PC-3 (cell line): ENCODE results near the gene SLC9A6. TPM values are rescaled to one million over a fixed set of nuclear protein-coding genes. Genes with fewer than 3 reads are reported as not detected.

Experiments
- ATAC-seq: fragments of 200-7000 bp; cut with Tn5 transposase; 2 replicates; pipeline ENCODE4 v1.9.1; 2020; ENCODE audit warnings: mild to moderate bottlenecking, moderate library complexity
- BruUV-seq: library from RNA; stranded (reverse); fragments of 400-500 nt; replicated peaks from 2 replicates; lab custom pipeline; 2021; lab: Mats Ljungman, UMichigan
- CTCF ChIA-PET: fragments of 300-600 bp; sonication (Branson Sonifier 250); formaldehyde crosslinking; loops from one replicate; lab custom pipeline; 2022; ENCODE audit warnings: antibody characterized with exemption; lab: Charles Lee
- POLR2A ChIA-PET: fragments of 300-600 bp; sonication (Branson Sonifier 250); formaldehyde crosslinking; loops from one replicate; lab custom pipeline; 2022; ENCODE audit warnings: antibody characterized with exemption; ENCODE audit not compliant: unreplicated experiment; lab: Charles Lee
- DNase-seq: peaks from one replicate; pipeline ENCODE4 v3.0.0-alpha.2; 2015
- H2AFZ ChIP-seq: fragments of 300-600 bp; sonication (generic); 2 replicates; pipeline ENCODE4 v1.6.0; 2016; ENCODE audit warnings: antibody characterized with exemption, low read length
- H3F3A ChIP-seq: fragments of 300-600 bp; sonication (generic); one replicate; pipeline ENCODE4 v1.6.0; 2017; ENCODE audit warnings: antibody characterized with exemption, low read length, control low read depth, mild to moderate bottlenecking; ENCODE audit not compliant: unreplicated experiment
- H3K27ac ChIP-seq: fragments of 300-600 bp; sonication (generic); 2 replicates; pipeline ENCODE4 v1.5.1; 2016; ENCODE audit warnings: mild to moderate bottlenecking, low read length
- H3K27me3 ChIP-seq: fragments of 300-600 bp; sonication (generic); 2 replicates; pipeline ENCODE4 v1.6.1; 2016; ENCODE audit warnings: low read length, mixed read lengths
- H3K36me3 ChIP-seq: fragments of 300-600 bp; sonication (generic); 2 replicates; pipeline ENCODE4 v1.6.1; 2016; ENCODE audit warnings: low read depth, mixed run types, low read length, mixed read lengths
- H3K4me1 ChIP-seq: fragments of 300-600 bp; sonication (generic); 2 replicates; pipeline ENCODE4 v1.5.1; 2016; ENCODE audit warnings: low read length; ENCODE audit not compliant: insufficient read depth
- H3K4me2 ChIP-seq: fragments of 300-600 bp; sonication (generic); 2 replicates; pipeline ENCODE4 v1.6.0; 2016; ENCODE audit warnings: low read length
- H3K4me3 ChIP-seq: fragments of 300-600 bp; sonication (generic); 2 replicates; pipeline ENCODE4 v1.5.1; 2016; ENCODE audit warnings: mild to moderate bottlenecking, low read length, mixed read lengths
- H3K79me2 ChIP-seq: fragments of 300-600 bp; sonication (generic); 2 replicates; pipeline ENCODE4 v1.6.1; 2017; ENCODE audit warnings: low read length, mixed read lengths
- H3K9ac ChIP-seq: fragments of 300-600 bp; sonication (generic); 2 replicates; pipeline ENCODE4 v1.6.0; 2016; ENCODE audit warnings: mild to moderate bottlenecking, low read length
- H3K9me2 ChIP-seq: fragments of 300-600 bp; sonication (generic); replicated peaks from 2 replicates; pipeline ENCODE4 v1.6.1; 2016; ENCODE audit warnings: mixed run types, low read length, mixed read lengths
- H3K9me3 ChIP-seq: fragments of 300-600 bp; sonication (generic); 2 replicates; pipeline ENCODE4 v1.6.1; 2016; ENCODE audit warnings: low read length, mixed read lengths
- H4K20me1 ChIP-seq: fragments of 300-600 bp; sonication (generic); 2 replicates; pipeline ENCODE4 v1.6.1; 2016; ENCODE audit warnings: low read length, mixed read lengths
- CTCF ChIP-seq: fragments of 300-600 bp; sonication (generic); conservative IDR thresholded peaks from 2 replicates; pipeline ENCODE4 v1.5.1; 2017; ENCODE audit warnings: antibody characterized with exemption, low read depth, mild to moderate bottlenecking, low read length
- EZH2 ChIP-seq: fragments of 300-600 bp; sonication (generic); IDR thresholded peaks from one replicate; pipeline ENCODE4 v1.6.1; 2017; ENCODE audit warnings: antibody characterized with exemption, mild to moderate bottlenecking, low read length; ENCODE audit not compliant: unreplicated experiment
- EZH2phosphoT487 ChIP-seq: fragments of 300-600 bp; sonication (generic); IDR thresholded peaks from 2 replicates; pipeline ENCODE4 v1.6.1; 2018; ENCODE audit warnings: mild to moderate bottlenecking, antibody characterized with exemption, low read length, borderline replicate concordance
- intact Hi-C: fragments of 100-400 bp; cut with micrococcal nuclease; formaldehyde crosslinking; loops from 2 replicates; pipeline ENCODE4 v1.9.0; 2023
- total RNA-seq: library from RNA; depleted of rRNA; stranded (reverse); fragments of >200 nt; gene quantifications from 2 replicates; pipeline ENCODE4 v1.2.3, GENCODE V29; 2014

The SLC9A6 gene
- total RNA-seq, 1 experiment from 2014 or later, result 14.4 TPM

- CTCF ChIA-PET, result no interaction called here
- DNase-seq, result no peak
These were observed 31.6 kb downstream of the SLC9A6 start for GRCh38 chrX:136016881-136017280.

GRCh38 chrX:136019226-136019625 is 34.0 kb downstream of the SLC9A6 start:
- Histone ChIP-seq H3K27ac (no peak overlapping the region), H3K4me2 (no peak overlapping the region), H3K4me1 (no peaks in the 10 kb centered on the region), H3K27me3 (no peaks in the 10 kb centered on the region), H3K9me3 (no peaks in the 10 kb centered on the region), H3K9ac (no peak overlapping the region), H4K20me1 (no peaks in the 10 kb centered on the region), H3K36me3 (peaks cover 5% of the 10 kb centered on the region), H3K79me2 (no peaks in the 10 kb centered on the region), H3F3A (no peaks in the 10 kb centered on the region), H3K4me3 (no peak overlapping the region), H3K9me2 (no peaks in the 10 kb centered on the region), H2AFZ (no peak overlapping the region)
- TF ChIP-seq EZH2phosphoT487, result no peak
- TF ChIP-seq EZH2, result no peak
- TF ChIP-seq CTCF, result no peak
- ChIA-PET POLR2A (no interaction called here), CTCF (no interaction called here)
- no TSS peak for BruUV-seq
- DNase-seq (no peak), ATAC-seq (no peak)
- intact Hi-C loops, result no loop called here

More at GRCh38 chrX:136016881-136017280, 31.6 kb downstream of the SLC9A6 start:
- Histone ChIP-seq H4K20me1 (no peaks in the 10 kb centered on the region), H3K4me2 (no peak overlapping the region), H3K4me1 (no peaks in the 10 kb centered on the region), H2AFZ (no peak overlapping the region), H3K9me2 (no peaks in the 10 kb centered on the region), H3F3A (no peaks in the 10 kb centered on the region), H3K27ac (no peak overlapping the region), H3K9me3 (no peaks in the 10 kb centered on the region), H3K79me2 (no peaks in the 10 kb centered on the region), H3K4me3 (no peak overlapping the region), H3K36me3 (no peaks in the 10 kb centered on the region; the same call in none of the 2 replicates), H3K27me3 (no peaks in the 10 kb centered on the region), H3K9ac (no peak overlapping the region)
- POLR2A ChIA-PET, result interaction anchor here (0.6 kb wide), 1 partner anchor 40 kb away, joined by 3 read pairs; no protein-coding TSS in a partner anchor
- no TSS peak for BruUV-seq
- intact Hi-C loops, result no loop called here
- TF ChIP-seq EZH2phosphoT487 (no peak), EZH2 (no peak), CTCF (no peak)
- ATAC-seq, result no peak

GRCh38 chrX:136021160-136021559 is 35.9 kb downstream of the SLC9A6 start:
- ChIA-PET CTCF (no interaction called here), POLR2A (no interaction called here)
- TF ChIP-seq EZH2phosphoT487, result no peak
- TF ChIP-seq EZH2, result no peak
- no peak for TF ChIP-seq CTCF
- Histone ChIP-seq H3K4me2 (no peak overlapping the region), H4K20me1 (no peaks in the 10 kb centered on the region), H3F3A (no peaks in the 10 kb centered on the region), H3K79me2 (no peaks in the 10 kb centered on the region), H3K9me3 (no peaks in the 10 kb centered on the region), H2AFZ (no peak overlapping the region), H3K9me2 (no peaks in the 10 kb centered on the region), H3K27me3 (no peaks in the 10 kb centered on the region), H3K27ac (no peak overlapping the region), H3K36me3 (peaks cover 5% of the 10 kb centered on the region), H3K9ac (no peak overlapping the region), H3K4me1 (no peaks in the 10 kb centered on the region), H3K4me3 (no peak overlapping the region)
- intact Hi-C loops, result no loop called here
- BruUV-seq, result no TSS peak
- DNase-seq (no peak), ATAC-seq (no peak)
